ENCODE data around the gene PALLD. TPM values are rescaled to one million over a fixed set of nuclear protein-coding genes. Genes with fewer than 3 reads are reported as not detected.

The PALLD gene
- total and polyA plus RNA-seq, 2 of the 8 experiments (the other 6 are each of a cell fraction or from before 2014, with no cell fraction given) = 10.5 to 25.0 TPM

DNA sequence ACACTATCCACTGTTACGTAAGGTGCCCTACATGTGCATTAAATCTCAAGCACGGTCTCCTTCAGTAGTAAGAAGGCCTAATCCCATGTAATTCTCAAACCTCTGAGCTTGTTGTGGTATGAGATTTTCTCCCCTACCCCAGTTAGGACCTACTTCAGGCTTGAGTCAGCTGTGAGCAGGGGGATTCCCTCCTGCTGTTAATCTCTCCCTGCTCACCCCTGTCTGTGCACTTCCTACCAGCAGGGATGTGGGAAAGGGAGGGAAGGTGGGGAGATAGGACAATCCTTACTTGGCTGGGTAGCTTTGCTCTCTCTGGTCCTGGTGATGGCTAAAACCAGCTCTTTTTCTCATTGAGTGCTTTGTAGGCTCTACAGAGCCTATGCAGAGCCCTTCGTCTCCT lies 60.8 kb downstream of the PALLD start (continued):
- no peak for TF ChIP-seq BRCA1 (IDR thresholded peaks at IDR 0.05; ENCODE audit: low read depth, low read length)
- TF ChIP-seq, protein P1, sequence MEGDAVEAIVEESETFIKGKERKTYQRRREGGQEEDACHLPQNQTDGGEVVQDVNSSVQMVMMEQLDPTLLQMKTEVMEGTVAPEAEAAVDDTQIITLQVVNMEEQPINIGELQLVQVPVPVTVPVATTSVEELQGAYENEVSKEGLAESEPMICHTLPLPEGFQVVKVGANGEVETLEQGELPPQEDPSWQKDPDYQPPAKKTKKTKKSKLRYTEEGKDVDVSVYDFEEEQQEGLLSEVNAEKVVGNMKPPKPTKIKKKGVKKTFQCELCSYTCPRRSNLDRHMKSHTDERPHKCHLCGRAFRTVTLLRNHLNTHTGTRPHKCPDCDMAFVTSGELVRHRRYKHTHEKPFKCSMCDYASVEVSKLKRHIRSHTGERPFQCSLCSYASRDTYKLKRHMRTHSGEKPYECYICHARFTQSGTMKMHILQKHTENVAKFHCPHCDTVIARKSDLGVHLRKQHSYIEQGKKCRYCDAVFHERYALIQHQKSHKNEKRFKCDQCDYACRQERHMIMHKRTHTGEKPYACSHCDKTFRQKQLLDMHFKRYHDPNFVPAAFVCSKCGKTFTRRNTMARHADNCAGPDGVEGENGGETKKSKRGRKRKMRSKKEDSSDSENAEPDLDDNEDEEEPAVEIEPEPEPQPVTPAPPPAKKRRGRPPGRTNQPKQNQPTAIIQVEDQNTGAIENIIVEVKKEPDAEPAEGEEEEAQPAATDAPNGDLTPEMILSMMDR (IDR thresholded peaks at IDR 0.05; ENCODE audit: control extremely low read depth in 1 of 3, insufficient read depth in 1 of 3, low read depth in 1 of 3, low read length in 3 of 3) = no peak
- no peak for TF ChIP-seq EGR1 (IDR thresholded peaks at IDR 0.05; ENCODE audit: borderline replicate concordance, low read depth, low read length)
- TF ChIP-seq, protein P2, sequence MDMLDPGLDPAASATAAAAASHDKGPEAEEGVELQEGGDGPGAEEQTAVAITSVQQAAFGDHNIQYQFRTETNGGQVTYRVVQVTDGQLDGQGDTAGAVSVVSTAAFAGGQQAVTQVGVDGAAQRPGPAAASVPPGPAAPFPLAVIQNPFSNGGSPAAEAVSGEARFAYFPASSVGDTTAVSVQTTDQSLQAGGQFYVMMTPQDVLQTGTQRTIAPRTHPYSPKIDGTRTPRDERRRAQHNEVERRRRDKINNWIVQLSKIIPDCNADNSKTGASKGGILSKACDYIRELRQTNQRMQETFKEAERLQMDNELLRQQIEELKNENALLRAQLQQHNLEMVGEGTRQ (IDR thresholded peaks at IDR 0.05; ENCODE audit: low read length) = no peak

Measured in H1 (cell line).